Ascending aorta (tissue), 2 donors: ENCODE results near the gene UST. TPM values are rescaled to one million over a fixed set of nuclear protein-coding genes. Genes with fewer than 3 reads are reported as not detected.
"Not testable (repeated sequence)": the region's sequence is repeated elsewhere in the genome, so short reads cannot be mapped to it uniquely, and the experiment has no call there.

Source experiments
- DNase-seq, 2 donors: peaks; one replicate each; pipeline ENCODE4 v3.0.0-alpha.2; 2019; ENCODE audit warnings: low spot score in 2 of 2
- H3K27ac ChIP-seq, 2 donors: fragments of 200-600 bp; sonication (generic); one replicate each; pipeline ENCODE4 v1.5.1; 2016 to 2017; ENCODE audit warnings: mild to moderate bottlenecking in 1 of 2
- H3K27me3 ChIP-seq: fragments of 200-600 bp; sonication (generic); one replicate; pipeline ENCODE4 v1.5.1; 2017
- H3K36me3 ChIP-seq, 2 donors: fragments of 200-600 bp; sonication (generic); one replicate each; pipeline ENCODE4 v1.5.1; 2016
- H3K4me1 ChIP-seq, 2 donors: fragments of 200-600 bp; sonication (generic); one replicate each; pipeline ENCODE4 v1.5.1; 2016 to 2017; ENCODE audit warnings: mild to moderate bottlenecking in 1 of 2
- H3K4me3 ChIP-seq, 2 donors: fragments of 200-600 bp; sonication (generic); one replicate each; pipeline ENCODE4 v1.5.1; 2016 to 2017; ENCODE audit warnings: mild to moderate bottlenecking in 1 of 2
- H3K9me3 ChIP-seq, 2 donors: fragments of 200-600 bp; sonication (generic); one replicate each; pipeline ENCODE4 v1.5.1; 2016
- intact Hi-C: fragments of 100-400 bp; cut with DNase I; formaldehyde crosslinking; loops from one replicate; pipeline ENCODE4 v1.15.1; 2023
- total RNA-seq: library from RNA; depleted of rRNA; stranded (reverse); fragments of >200 nt; gene quantifications from one replicate; pipeline ENCODE4 v1.1.0, GENCODE V29; 2016
- TF ChIP-seq, protein P1 (sequence below), 3 experiments: fragments of 200-600 bp in 2 of 3; fragments of 450-650 bp in 1 of 3; sonication (generic) in 2 of 3; IDR thresholded peaks; one replicate each; pipeline ENCODE4 v1.5.1; 2016 to 2019; ENCODE audit warnings: antibody characterized with exemption in 3 of 3, mild to moderate bottlenecking in 1 of 3, moderate library complexity in 1 of 3

UST gene
- total RNA-seq, 1 donor from 2014 or later = 27.0 TPM

DNA sequence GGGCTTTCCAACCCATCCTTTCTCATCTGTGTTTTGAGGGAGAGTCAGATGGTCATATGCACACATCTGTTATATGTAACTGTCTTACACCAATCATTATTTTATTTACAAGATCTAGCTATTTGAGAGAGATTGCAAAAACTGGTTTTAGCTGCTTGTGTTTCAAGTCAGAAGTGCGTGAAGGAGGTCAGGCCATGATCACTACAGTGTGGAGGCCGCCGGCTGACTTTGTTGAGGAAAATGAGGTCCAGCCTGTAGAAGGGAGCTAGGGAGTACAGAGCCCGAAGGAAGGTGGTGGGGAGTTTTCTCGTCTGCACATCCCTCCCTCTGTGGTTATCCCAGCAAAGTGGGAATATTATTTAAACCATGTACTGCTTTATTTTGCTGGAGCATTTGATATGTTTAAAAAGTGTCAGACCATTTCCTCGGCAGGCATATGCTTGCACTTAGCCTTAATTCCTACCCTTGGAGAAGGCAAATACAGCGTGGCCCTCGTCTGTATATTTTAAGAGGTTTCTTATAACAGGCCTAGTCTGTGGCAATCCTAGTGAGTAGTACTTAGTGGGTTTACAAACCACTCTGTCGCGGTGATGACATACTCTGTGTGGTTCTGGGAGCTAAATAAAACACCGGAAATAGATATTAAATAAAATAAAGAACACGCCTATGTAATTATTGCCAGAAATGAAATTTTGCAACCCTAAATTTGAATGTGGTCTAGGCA lies 95.6 kb downstream of the UST start:
- no peak for DNase-seq
- TF ChIP-seq, protein P1, sequence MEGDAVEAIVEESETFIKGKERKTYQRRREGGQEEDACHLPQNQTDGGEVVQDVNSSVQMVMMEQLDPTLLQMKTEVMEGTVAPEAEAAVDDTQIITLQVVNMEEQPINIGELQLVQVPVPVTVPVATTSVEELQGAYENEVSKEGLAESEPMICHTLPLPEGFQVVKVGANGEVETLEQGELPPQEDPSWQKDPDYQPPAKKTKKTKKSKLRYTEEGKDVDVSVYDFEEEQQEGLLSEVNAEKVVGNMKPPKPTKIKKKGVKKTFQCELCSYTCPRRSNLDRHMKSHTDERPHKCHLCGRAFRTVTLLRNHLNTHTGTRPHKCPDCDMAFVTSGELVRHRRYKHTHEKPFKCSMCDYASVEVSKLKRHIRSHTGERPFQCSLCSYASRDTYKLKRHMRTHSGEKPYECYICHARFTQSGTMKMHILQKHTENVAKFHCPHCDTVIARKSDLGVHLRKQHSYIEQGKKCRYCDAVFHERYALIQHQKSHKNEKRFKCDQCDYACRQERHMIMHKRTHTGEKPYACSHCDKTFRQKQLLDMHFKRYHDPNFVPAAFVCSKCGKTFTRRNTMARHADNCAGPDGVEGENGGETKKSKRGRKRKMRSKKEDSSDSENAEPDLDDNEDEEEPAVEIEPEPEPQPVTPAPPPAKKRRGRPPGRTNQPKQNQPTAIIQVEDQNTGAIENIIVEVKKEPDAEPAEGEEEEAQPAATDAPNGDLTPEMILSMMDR (IDR thresholded peaks at IDR 0.05) = no peak
- H3K27ac ChIP-seq = no peak overlapping the region
- H3K9me3 ChIP-seq = no peaks in the 10 kb centered on the region
- intact Hi-C loops = no loop called here
- H3K4me3 ChIP-seq = no peak overlapping the region
- no peaks in the 10 kb centered on the region for H3K4me1 ChIP-seq
- H3K36me3 ChIP-seq = no peaks in the 10 kb centered on the region
- H3K27me3 ChIP-seq = no peaks in the 10 kb centered on the region

DNA sequence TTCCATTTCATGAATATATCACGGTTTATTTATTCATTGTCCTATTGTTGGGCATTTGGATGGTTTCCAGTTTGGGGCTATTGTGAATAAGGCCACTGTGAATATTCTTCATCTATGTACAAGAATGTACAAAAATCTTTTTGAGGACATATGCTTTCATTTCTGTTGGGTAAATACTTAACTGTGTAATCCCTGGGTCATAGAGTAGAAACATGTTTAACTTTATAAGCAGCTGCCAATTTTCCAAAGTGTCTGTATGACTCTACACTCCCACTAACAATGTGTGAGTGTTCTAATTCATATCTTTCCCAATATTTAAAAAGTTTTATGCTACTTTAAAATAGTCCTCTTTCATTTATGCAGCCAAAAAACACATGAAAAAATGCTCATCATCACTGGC lies 98.6 kb downstream of the UST start:
- H3K4me1 ChIP-seq = no peaks in the 10 kb centered on the region
- no peaks in the 10 kb centered on the region for H3K27me3 ChIP-seq
- no peak overlapping the region for H3K27ac ChIP-seq
- DNase-seq = no peak
- TF ChIP-seq, protein P1 (IDR thresholded peaks at IDR 0.05) = no peak
- intact Hi-C loops = no loop called here
- H3K36me3 ChIP-seq = no peaks in the 10 kb centered on the region
- H3K9me3 ChIP-seq = no peaks in the 10 kb centered on the region
- no peak overlapping the region for H3K4me3 ChIP-seq

DNA sequence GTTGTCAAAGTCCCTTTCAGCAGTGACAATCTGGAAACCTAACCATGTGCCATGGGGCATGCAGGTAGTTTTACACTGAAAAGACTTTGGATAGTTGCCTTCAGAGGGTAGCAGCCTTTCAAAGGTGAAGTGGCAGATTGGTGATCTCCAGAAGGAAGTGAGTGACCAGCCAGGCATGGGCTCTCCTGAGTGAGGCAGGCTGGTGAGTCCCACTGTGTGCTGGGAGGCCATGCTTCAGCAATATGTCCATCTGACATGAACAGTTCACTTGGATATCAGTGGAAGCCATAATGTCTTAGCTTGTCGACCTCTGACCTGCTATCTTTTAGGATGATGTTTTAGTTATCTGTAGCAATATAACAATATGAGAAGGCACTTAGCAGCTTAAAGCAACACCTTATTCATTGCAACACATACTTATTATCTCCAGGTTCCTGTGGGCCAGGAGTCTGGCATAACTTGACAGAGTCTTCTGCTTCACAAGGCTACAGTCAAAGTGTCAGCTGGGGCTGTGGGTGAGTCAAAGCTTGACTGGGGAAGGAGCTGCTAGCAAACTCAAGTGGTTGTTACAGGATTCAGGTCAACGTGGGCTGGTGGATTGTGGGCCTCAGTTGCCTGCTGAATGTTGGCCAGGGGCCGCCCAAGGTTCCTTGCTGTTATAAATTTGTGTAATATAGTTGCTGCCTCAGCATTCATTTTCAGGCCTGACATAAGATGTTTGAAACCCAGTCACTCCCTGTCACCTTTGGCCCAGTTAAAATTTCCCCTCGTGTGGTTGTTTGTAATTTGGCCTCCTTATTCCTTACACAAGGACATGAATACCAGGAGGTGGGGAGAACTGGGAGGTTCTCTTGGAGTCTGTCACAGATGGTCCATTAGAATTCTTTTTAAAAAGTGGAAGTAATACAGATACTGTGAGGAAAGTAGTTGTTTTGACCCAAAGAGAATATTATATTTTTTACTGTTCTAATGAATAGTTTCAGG lies 100.2 kb downstream of the UST start:
- no peaks in the 10 kb centered on the region for H3K4me1 ChIP-seq
- no peak overlapping the region for H3K4me3 ChIP-seq
- H3K27ac ChIP-seq = no peak overlapping the region
- TF ChIP-seq, protein P1 (IDR thresholded peaks at IDR 0.05) = no peak
- H3K36me3 ChIP-seq = no peaks in the 10 kb centered on the region
- no peaks in the 10 kb centered on the region for H3K9me3 ChIP-seq
- intact Hi-C loops = no loop called here
- no peak for DNase-seq
- H3K27me3 ChIP-seq = no peaks in the 10 kb centered on the region

GRCh38 chr6:148848915-148849314 lies 102.1 kb downstream of the UST start:
- H3K9me3 ChIP-seq = no peaks in the 10 kb centered on the region
- DNase-seq = no peak

DNA sequence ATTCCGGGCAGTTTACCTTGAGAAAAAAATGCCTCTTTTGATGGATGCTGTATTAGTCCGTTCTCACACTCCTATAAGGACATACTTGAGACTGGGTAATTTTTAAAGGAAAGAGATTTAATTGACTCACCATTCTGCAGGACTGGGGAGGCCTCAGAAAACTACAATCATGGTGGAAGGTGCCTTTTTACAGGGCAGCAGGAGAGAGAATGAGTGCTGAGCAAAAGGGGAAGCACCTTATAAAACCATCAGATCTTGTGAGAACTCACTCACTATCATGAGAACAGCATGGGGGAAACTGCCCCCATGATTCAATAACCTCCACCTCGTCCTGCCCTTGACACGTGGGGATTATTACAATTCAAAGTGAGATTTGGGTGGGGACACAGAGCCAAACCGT lies 102.6 kb downstream of the UST start:
- H3K36me3 ChIP-seq, H3K27ac ChIP-seq, H3K4me1 ChIP-seq, intact Hi-C loops, H3K9me3 ChIP-seq, H3K27me3 ChIP-seq, H3K4me3 ChIP-seq, DNase-seq: not testable (repeated sequence)

More at GRCh38 chr6:148848915-148849314, 102.1 kb downstream of the UST start:
- intact Hi-C loops = no loop called here
- Histone ChIP-seq H3K27ac (no peak overlapping the region), H3K4me1 (peaks cover 0 to 3% of the 10 kb centered on the region in 2 donors), H3K36me3 (no peaks in the 10 kb centered on the region), H3K27me3 (no peaks in the 10 kb centered on the region), H3K4me3 (no peak overlapping the region)
- TF ChIP-seq, protein P1 (IDR thresholded peaks at IDR 0.05) = no peak

DNA sequence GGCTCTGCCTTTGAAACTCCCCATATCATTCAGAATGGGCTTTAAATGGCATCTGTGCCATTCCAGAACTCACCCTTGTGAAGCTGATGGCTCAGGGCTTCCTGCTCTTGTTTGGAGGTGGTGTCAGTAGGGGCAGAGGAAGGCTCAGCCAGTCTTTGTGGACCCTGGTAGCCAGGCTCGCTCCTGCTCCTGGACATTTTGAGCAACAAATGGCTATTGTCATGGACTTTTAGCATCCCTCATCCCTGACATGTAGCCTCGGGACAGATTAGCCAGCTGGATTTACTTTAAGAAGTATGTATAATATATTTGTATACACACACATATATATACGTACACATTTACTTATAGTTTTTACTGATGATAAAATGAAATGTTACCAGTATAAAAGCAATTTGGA lies 104.1 kb downstream of the UST start:
- H3K4me1 ChIP-seq = peaks cover 0 to 8% of the 10 kb centered on the region in 2 donors
- intact Hi-C loops = no loop called here
- H3K27ac ChIP-seq = no peak overlapping the region
- TF ChIP-seq, protein P1 (IDR thresholded peaks at IDR 0.05) = no peak
- no peaks in the 10 kb centered on the region for H3K36me3 ChIP-seq
- no peaks in the 10 kb centered on the region for H3K9me3 ChIP-seq
- no peaks in the 10 kb centered on the region for H3K27me3 ChIP-seq
- no peak overlapping the region for H3K4me3 ChIP-seq
- DNase-seq = no peak
